Neural progenitor cell (in vitro differentiated cells): Measurements from ENCODE around the gene LRRC61.

Experiments
- CTCF ChIP-seq: fragments of 200-600 bp; sonication (generic); IDR thresholded peaks from 2 replicates; pipeline ENCODE4 v1.5.1; 2017; ENCODE audit warnings: antibody characterized with exemption, mild to moderate bottlenecking
- EZH2 ChIP-seq: fragments of 200-600 bp; sonication (generic); IDR thresholded peaks from 2 replicates; pipeline ENCODE4 v1.6.1; 2017; ENCODE audit warnings: antibody characterized with exemption, mild to moderate bottlenecking, moderate library complexity

GRCh38 chr7:150313367-150313809 is 9.8 kb upstream of the LRRC61 start:
- TF ChIP-seq CTCF = no peak
- no peak for TF ChIP-seq EZH2
